IMR-90 (cell line): ENCODE measurements around the gene SYCP3. TPM values are rescaled to one million over a fixed set of nuclear protein-coding genes. Genes with fewer than 3 reads are reported as not detected.

Experiments
- ATAC-seq: fragments of 200-7000 bp; cut with Tn5 transposase; 2 replicates; pipeline ENCODE4 v1.9.1; 2020; ENCODE audit warnings: low read depth, mild to moderate bottlenecking, moderate library complexity
- BruUV-seq: library from RNA; stranded (reverse); fragments of 400-500 nt; replicated peaks from 2 replicates; lab custom pipeline; 2021; lab: Mats Ljungman, UMichigan
- CTCF ChIA-PET: fragments of 300-600 bp; formaldehyde crosslinking; extraction: SDS; loops from one replicate; lab custom pipeline; 2021; ENCODE audit warnings: antibody characterized with exemption; lab: Yijun Ruan, JAX
- POLR2A ChIA-PET: fragments of 300-600 bp; sonication (Branson Sonifier 250); formaldehyde crosslinking; loops from one replicate; lab custom pipeline; 2022; ENCODE audit warnings: antibody characterized with exemption; ENCODE audit not compliant: unreplicated experiment; lab: Charles Lee
- DNase-seq: peaks from one replicate; pipeline ENCODE4 v3.0.0; 2013
- H2AFZ ChIP-seq: replicated peaks from 2 replicates; pipeline ENCODE3; 2013; ENCODE audit warnings: low read length, mild to moderate bottlenecking; ENCODE audit not compliant: poor library complexity
- H2AK5ac ChIP-seq: 2 replicates; pipeline ENCODE4 v1.6.1; 2013; ENCODE audit warnings: low read depth, low read length, inconsistent platforms
- H2AK9ac ChIP-seq: replicated peaks from 2 replicates; pipeline ENCODE3; 2013; ENCODE audit warnings: mild to moderate bottlenecking, low read depth, low read length, moderate library complexity; ENCODE audit not compliant: poor library complexity
- H2BK120ac ChIP-seq: 2 replicates; pipeline ENCODE4 v1.6.1; 2013; ENCODE audit warnings: low read depth, low read length, inconsistent platforms
- H2BK15ac ChIP-seq: 3 replicates; pipeline ENCODE4 v1.6.1; 2013; ENCODE audit warnings: low read depth, low read length, inconsistent platforms
- H2BK20ac ChIP-seq: 2 replicates; pipeline ENCODE4 v1.6.1; 2013; ENCODE audit warnings: low read depth, mild to moderate bottlenecking, inconsistent platforms, low read length, moderate library complexity
- H2BK5ac ChIP-seq: 2 replicates; pipeline ENCODE4 v1.6.1; 2013; ENCODE audit warnings: mild to moderate bottlenecking, low read depth, low read length, inconsistent platforms; ENCODE audit not compliant: poor library complexity, severe bottlenecking
- H3K14ac ChIP-seq: replicated peaks from 2 replicates; pipeline ENCODE4 v1.6.1; 2013; ENCODE audit warnings: low read depth, low read length, inconsistent platforms
- H3K18ac ChIP-seq: 2 replicates; pipeline ENCODE4 v1.6.1; 2013; ENCODE audit warnings: low read depth, low read length, control low read depth
- H3K23ac ChIP-seq: 2 replicates; pipeline ENCODE4 v1.6.1; 2013; ENCODE audit warnings: low read depth, low read length, inconsistent platforms
- H3K27ac ChIP-seq: 2 replicates; pipeline ENCODE4 v1.5.1; 2013; ENCODE audit warnings: mild to moderate bottlenecking, control low read depth, low read length; ENCODE audit not compliant: insufficient read depth
- H3K27me3 ChIP-seq: 2 replicates; pipeline ENCODE4 v1.6.1; 2013; ENCODE audit warnings: low read length; ENCODE audit not compliant: control insufficient read depth, insufficient read depth
- H3K36me3 ChIP-seq: 2 replicates; pipeline ENCODE4 v1.6.1; 2013; ENCODE audit warnings: low read length, mixed read lengths; ENCODE audit not compliant: control insufficient read depth, insufficient read depth
- H3K4ac ChIP-seq: 2 replicates; pipeline ENCODE4 v1.6.1; 2013; ENCODE audit warnings: low read depth, low read length, inconsistent platforms
- H3K4me1 ChIP-seq: 2 replicates; pipeline ENCODE4 v1.6.1; 2013; ENCODE audit warnings: low read length, mixed read lengths; ENCODE audit not compliant: control insufficient read depth, insufficient read depth
- H3K4me2 ChIP-seq: 2 replicates; pipeline ENCODE4 v1.6.1; 2013; ENCODE audit warnings: low read depth, mild to moderate bottlenecking, control low read depth, low read length, moderate library complexity
- H3K4me3 ChIP-seq: 2 replicates; pipeline ENCODE4 v1.5.1; 2013; ENCODE audit warnings: low read depth, mild to moderate bottlenecking, control low read depth, low read length, moderate library complexity; ENCODE audit not compliant: insufficient read depth
- H3K56ac ChIP-seq: 2 replicates; pipeline ENCODE4 v1.6.1; 2013; ENCODE audit warnings: low read length, inconsistent platforms; ENCODE audit not compliant: insufficient read depth; ENCODE audit errors: extremely low read depth
- H3K79me1 ChIP-seq, 2 experiments: 2 replicates each; pipeline ENCODE4 v1.6.1; 2013; ENCODE audit warnings: low read length in 2 of 2, inconsistent platforms in 1 of 2, low read depth in 1 of 2
- H3K9ac ChIP-seq: 2 replicates; pipeline ENCODE4 v1.6.1; 2013; ENCODE audit warnings: low read depth, low read length, control low read depth
- H3K9me1 ChIP-seq: 2 replicates; pipeline ENCODE4 v1.6.1; 2013; ENCODE audit warnings: low read length, inconsistent platforms; ENCODE audit not compliant: insufficient read depth
- H3K9me3 ChIP-seq: 2 replicates; pipeline ENCODE4 v1.6.1; 2013; ENCODE audit warnings: low read length; ENCODE audit not compliant: control insufficient read depth, insufficient read depth
- H4K20me1 ChIP-seq: 2 replicates; pipeline ENCODE4 v1.6.1; 2013; ENCODE audit warnings: low read length, inconsistent platforms; ENCODE audit not compliant: insufficient read depth
- H4K5ac ChIP-seq: 2 replicates; pipeline ENCODE4 v1.6.1; 2013; ENCODE audit warnings: mild to moderate bottlenecking, low read depth, low read length, control low read depth
- H4K8ac ChIP-seq, 2 experiments: 2 replicates each; pipeline ENCODE4 v1.6.1; 2013; ENCODE audit warnings: low read depth in 2 of 2, low read length in 2 of 2, control low read depth in 1 of 2, inconsistent platforms in 1 of 2
- H4K91ac ChIP-seq: 2 replicates; pipeline ENCODE4 v1.6.1; 2013; ENCODE audit warnings: low read depth, low read length, inconsistent platforms; ENCODE audit not compliant: insufficient read depth
- CTCF ChIP-seq: conservative IDR thresholded peaks from 2 replicates; pipeline ENCODE4 v1.5.1; 2012; ENCODE audit warnings: mild to moderate bottlenecking, low read depth, low read length, improper control_type of control experiment
- ELK1 ChIP-seq: fragments of 150-350 bp; IDR thresholded peaks from 2 replicates; pipeline ENCODE4 v1.6.1; 2016; ENCODE audit warnings: low read depth, mild to moderate bottlenecking, low read length, moderate library complexity, borderline replicate concordance
- FOS ChIP-seq: fragments of 150-350 bp; IDR thresholded peaks from 2 replicates; pipeline ENCODE4 v1.6.1; 2016; ENCODE audit warnings: low read depth, low read length
- POLR2A ChIP-seq: IDR thresholded peaks from 2 replicates; pipeline ENCODE4 v1.6.1; 2012; ENCODE audit warnings: mild to moderate bottlenecking, low read depth, low read length
- RAD21 ChIP-seq: IDR thresholded peaks from 2 replicates; pipeline ENCODE4 v1.6.1; 2012; ENCODE audit warnings: low read length, improper control_type of control experiment
- RCOR1 ChIP-seq: IDR thresholded peaks from 2 replicates; pipeline ENCODE4 v1.6.1; 2012; ENCODE audit warnings: mild to moderate bottlenecking, low read length, improper control_type of control experiment; ENCODE audit not compliant: insufficient replicate concordance
- RFX5 ChIP-seq: IDR thresholded peaks from 2 replicates; pipeline ENCODE4 v1.8.0; 2012; ENCODE audit warnings: low read depth, mild to moderate bottlenecking, low read length, moderate library complexity
- WGBS, 2 experiments: methylation state at CpG; one replicate each; pipeline versions ENCODE4 v1.1.5 to v1.1.7; 2013; ENCODE audit warnings: missing lambda C conversion rate in 2 of 2; ENCODE audit not compliant: insufficient read length in 1 of 2; ENCODE audit errors: extremely low coverage in 2 of 2; 5-methylcytosine and 5-hydroxymethylcytosine counted together
- dilution Hi-C: fragments of 300-500 bp; cut with HindIII; formaldehyde crosslinking; loops from one replicate; pipeline ENCODE4 v1.14.3; 2018; ENCODE audit warnings: low sequenced_read_pairs; ENCODE audit not compliant: unreplicated experiment
- in situ Hi-C: fragments of 300-500 bp; cut with MboI; formaldehyde crosslinking; loops from 3 replicates; pipeline ENCODE4 v1.14.3; 2019; ENCODE audit warnings: low sequenced_read_pairs, inconsistent platforms, mixed read lengths
- intact Hi-C: fragments of 100-400 bp; cut with micrococcal nuclease; formaldehyde crosslinking; loops from 2 replicates; pipeline ENCODE4 v1.10.0; 2022
- polyA plus RNA-seq, 3 experiments: library from polyadenylated mRNA; depleted of rRNA; stranded (reverse); fragments of >200 nt; gene quantifications; 2 replicates each; pipeline ENCODE4 v1.2.3, GENCODE V29; 2012; ENCODE audit warnings: low replicate concordance in 1 of 3
- total RNA-seq: library from RNA; depleted of rRNA; stranded (reverse); fragments of >200 nt; gene quantifications from 2 replicates; pipeline ENCODE4 v1.2.3, GENCODE V29; 2012

The SYCP3 gene
- total and polyA plus RNA-seq, 2 of the 4 experiments (the other 2 are of a cell fraction): 0.07 TPM; not detected in 1

DNA sequence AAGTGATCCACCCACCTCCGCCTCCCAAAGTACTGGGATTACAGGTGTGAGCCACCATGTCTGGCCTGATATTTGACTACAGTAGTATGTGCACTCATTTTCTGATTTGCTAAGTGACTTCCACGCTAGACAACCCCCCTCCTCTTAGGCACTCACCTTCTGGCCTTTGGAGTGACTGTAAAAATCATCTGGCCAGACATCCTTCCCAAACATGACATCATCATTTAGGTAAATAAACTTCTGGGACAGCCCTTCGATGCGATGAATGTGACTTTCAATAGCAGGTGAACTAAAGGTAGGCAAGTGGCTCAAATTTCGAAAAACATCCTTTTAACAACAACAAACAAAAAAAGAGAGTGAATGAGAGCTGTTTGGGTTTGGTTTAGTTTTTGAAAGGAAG lies 30.6 kb upstream of the SYCP3 start (continued):
- TF ChIP-seq RAD21 (no peak), RFX5 (no peak), FOS (no peak), POLR2A (no peak)

DNA sequence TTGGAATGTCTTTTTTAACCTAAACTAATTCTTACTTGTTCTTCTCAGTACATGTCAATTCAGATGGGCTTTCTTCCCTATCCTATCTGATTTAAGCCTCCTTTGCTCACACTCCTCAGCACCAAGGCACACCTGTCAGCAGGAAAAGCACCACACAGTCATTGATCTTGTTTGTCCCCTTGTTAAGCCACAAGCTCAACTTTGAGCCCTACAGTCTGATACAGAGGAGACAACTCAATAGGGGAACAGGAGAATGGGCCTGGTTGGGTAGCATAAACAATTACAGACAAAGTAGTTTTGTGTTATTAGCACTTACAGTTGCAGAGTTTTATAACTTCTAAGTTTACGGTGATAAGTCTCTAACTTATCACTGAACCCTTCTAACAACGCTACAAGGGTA lies 29.5 kb upstream of the SYCP3 start:
- CTCF ChIA-PET: interaction anchor here (0.5 to 1.8 kb wide), 3 partner anchors 9 to 359 kb away, joined by 4 to 7 read pairs (median 5); no protein-coding TSS in a partner anchor
- H3K27ac ChIP-seq: no peak overlapping the region
- H2AK9ac ChIP-seq: no peak overlapping the region
- no peaks in the 10 kb centered on the region; the same call in 1 of the 2 replicates for H4K20me1 ChIP-seq
- no peaks in the 10 kb centered on the region for H3K9me1 ChIP-seq
- no peak overlapping the region for H4K91ac ChIP-seq
- DNase-seq: no peak
- H2BK20ac ChIP-seq: no peak overlapping the region
- H3K4me3 ChIP-seq: no peak overlapping the region
- H3K9me3 ChIP-seq: no peaks in the 10 kb centered on the region
- WGBS, 2 experiments: no CpG with 5 or more reads among the region's 2 CpGs
- no peaks in the 10 kb centered on the region for H3K79me1 ChIP-seq
- no peak overlapping the region for H3K14ac ChIP-seq
- POLR2A ChIA-PET: no interaction called here
- no peak overlapping the region for H3K4ac ChIP-seq
- H4K5ac ChIP-seq: no peak overlapping the region
- H3K56ac ChIP-seq: no peak overlapping the region
- H4K8ac ChIP-seq: no peak overlapping the region
- no peak overlapping the region for H2BK15ac ChIP-seq
- intact Hi-C loops (no loop called here), in situ Hi-C loops (loop anchor here (10.0 kb wide), 1 partner anchor 354 kb away; no protein-coding TSS in a partner anchor), dilution Hi-C loops (no loop called here)
- H3K23ac ChIP-seq: no peak overlapping the region
- H3K18ac ChIP-seq: no peak overlapping the region
- no peak overlapping the region for H2AFZ ChIP-seq
- H3K36me3 ChIP-seq: peaks cover 13% of the 10 kb centered on the region
- no peaks in the 10 kb centered on the region for H3K4me1 ChIP-seq
- H3K4me2 ChIP-seq: no peak overlapping the region
- ATAC-seq: no peak
- H2BK5ac ChIP-seq: no peak overlapping the region
- H2BK120ac ChIP-seq: no peak overlapping the region
- TF ChIP-seq CTCF (no peak), ELK1 (no peak), RCOR1 (no peak), POLR2A (no peak)
- no TSS peak for BruUV-seq
- no peak overlapping the region for H3K9ac ChIP-seq
- no peak overlapping the region for H2AK5ac ChIP-seq
- H3K27me3 ChIP-seq: no peaks in the 10 kb centered on the region
